ENCODE data around the gene ANAPC7. TPM values are rescaled to one million over a fixed set of nuclear protein-coding genes. Genes with fewer than 3 reads are reported as not detected.
A peak's percentile ranks its signal among the peaks of the same experiment; 100 is the strongest.

ANAPC7 gene
- total RNA-seq, 2 donors from 2014 or later = 41.7 to 78.3 TPM

GRCh38 chr12:110335481-110336045 is 67.9 kb downstream of the ANAPC7 start:
- H3K27me3 Mint-ChIP-seq = no peaks in the 10 kb centered on the region
- no peak overlapping the region for H3K27ac Mint-ChIP-seq
- H3K4me1 Mint-ChIP-seq = no peaks in the 10 kb centered on the region
- peaks cover 100% of the 10 kb centered on the region for H3K36me3 Mint-ChIP-seq (ENCODE audit: low read depth)
- no peak for ATAC-seq (replicated peaks)
- H3K9me3 Mint-ChIP-seq = no peaks in the 10 kb centered on the region
- no peak overlapping the region for H3K4me3 Mint-ChIP-seq

DNA sequence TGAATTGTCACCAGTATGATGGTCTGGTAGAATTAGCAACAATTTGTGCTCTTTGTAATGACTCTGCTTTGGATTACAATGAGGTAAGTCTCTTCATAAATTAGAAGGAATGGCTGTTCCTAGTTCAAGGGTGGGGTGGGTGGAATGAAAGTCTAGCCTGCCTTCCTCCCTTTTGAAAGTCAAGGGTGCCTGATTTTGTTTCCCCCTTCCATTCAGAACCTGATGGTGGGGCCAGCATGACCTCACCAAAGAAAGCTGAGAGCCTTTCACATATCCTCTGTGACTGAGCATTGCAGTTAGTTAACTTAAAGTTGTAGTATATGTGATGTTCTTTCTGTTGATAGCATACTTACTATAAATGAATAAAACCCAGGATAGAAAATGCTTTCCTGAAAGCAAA is 70.3 kb downstream of the ANAPC7 start:
- ATAC-seq (replicated peaks) = no peak
- no peaks in the 10 kb centered on the region for H3K27me3 Mint-ChIP-seq
- peaks cover 100% of the 10 kb centered on the region for H3K36me3 Mint-ChIP-seq (ENCODE audit: low read depth)
- H3K27ac Mint-ChIP-seq = no peak overlapping the region
- no peaks in the 10 kb centered on the region for H3K9me3 Mint-ChIP-seq
- H3K4me3 Mint-ChIP-seq = no peak overlapping the region
- peaks cover 3% of the 10 kb centered on the region for H3K4me1 Mint-ChIP-seq

GRCh38 chr12:110330544-110330943 is 73.0 kb downstream of the ANAPC7 start:
- Mint-ChIP-seq H3K4me3 (no peak overlapping the region), H3K9me3 (no peaks in the 10 kb centered on the region), H3K36me3 (ENCODE audit: low read depth) (peaks cover 100% of the 10 kb centered on the region), H3K27ac (peak overlapping the region; percentile 14), H3K27me3 (no peaks in the 10 kb centered on the region), H3K4me1 (peaks cover 10% of the 10 kb centered on the region)
- no peak for ATAC-seq (replicated peaks)

DNA sequence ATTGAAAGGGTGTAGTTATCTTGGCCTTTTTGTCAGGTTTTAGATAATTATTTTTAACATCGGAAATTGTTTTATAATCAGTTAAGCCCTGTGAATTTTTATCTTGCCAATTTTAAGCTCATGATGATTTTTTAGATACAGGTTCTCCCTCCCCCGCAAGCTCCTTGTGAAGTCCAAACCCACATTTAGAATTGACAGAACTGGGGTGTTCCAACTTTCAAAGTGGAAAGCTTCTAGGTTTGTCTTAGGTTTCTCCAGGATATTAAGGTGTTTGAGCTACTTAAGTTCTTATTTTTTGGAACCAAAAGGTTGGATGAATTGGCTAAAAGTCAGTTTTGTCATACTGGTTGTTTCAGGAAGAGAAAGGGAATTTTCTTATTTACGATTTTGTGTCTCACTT is 73.4 kb downstream of the ANAPC7 start:
- H3K4me1 Mint-ChIP-seq = peaks cover 10% of the 10 kb centered on the region
- H3K27ac Mint-ChIP-seq = peak overlapping the region; percentile 14
- H3K4me3 Mint-ChIP-seq = no peak overlapping the region
- no peaks in the 10 kb centered on the region for H3K27me3 Mint-ChIP-seq
- H3K36me3 Mint-ChIP-seq (ENCODE audit: low read depth) = peaks cover 100% of the 10 kb centered on the region
- H3K9me3 Mint-ChIP-seq = no peaks in the 10 kb centered on the region
- no peak for ATAC-seq (replicated peaks)

DNA sequence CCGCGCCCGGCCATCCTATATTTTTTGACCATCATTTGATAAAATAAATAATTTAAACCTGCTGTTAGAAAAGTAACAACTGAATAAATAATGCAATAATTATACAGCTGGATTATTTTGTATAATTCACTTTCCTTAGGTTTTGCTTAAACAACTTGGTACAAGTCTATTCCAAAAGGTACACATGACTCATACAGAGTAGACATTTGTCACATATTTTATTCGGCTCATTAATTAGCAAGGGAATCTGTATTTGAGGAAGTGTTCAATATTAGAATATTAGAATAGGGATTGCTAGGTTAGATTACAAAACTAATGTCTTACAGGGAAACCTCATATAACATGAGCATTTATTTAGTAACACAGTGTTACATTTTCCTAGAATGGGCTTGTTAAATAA is 73.8 kb downstream of the ANAPC7 start:
- Mint-ChIP-seq H3K9me3 (no peaks in the 10 kb centered on the region), H3K4me3 (no peak overlapping the region), H3K36me3 (ENCODE audit: low read depth) (peaks cover 100% of the 10 kb centered on the region), H3K27ac (no peak overlapping the region), H3K4me1 (peaks cover 10% of the 10 kb centered on the region), H3K27me3 (no peaks in the 10 kb centered on the region)
- ATAC-seq (replicated peaks) = no peak

Other genes starting within 250 kb of the ANAPC7 start
- gene ATP2A2, start 122.5 kb downstream of the ANAPC7 start, total RNA-seq = 100 to 1,000 TPM; 135 to 261 TPM
- 100 to 1,000 TPM; 259 to 325 TPM for gene ARPC3, start 46.6 kb upstream of the ANAPC7 start, total RNA-seq
- 10 to 100 TPM; 31.4 to 41.8 TPM for gene GPN3, start 64.5 kb upstream of the ANAPC7 start, total RNA-seq
- gene FAM216A, start 65.1 kb upstream of the ANAPC7 start, total RNA-seq = 10 to 100 TPM; 29.0 to 37.1 TPM
- gene VPS29, start 98.4 kb upstream of the ANAPC7 start, total RNA-seq = 100 to 1,000 TPM; 103 to 125 TPM
- 1 to 10 TPM; 1.5 to 2.5 TPM for gene RAD9B, start 98.6 kb upstream of the ANAPC7 start, total RNA-seq
- gene PPTC7, start 179.6 kb upstream of the ANAPC7 start, total RNA-seq = 10 to 100 TPM; 31.4 to 36.7 TPM
- gene TCTN1, start 210.4 kb upstream of the ANAPC7 start, total RNA-seq = 1 to 10 TPM; 3.5 to 6.4 TPM

Measured in activated T-helper 17 cell treated with anti-CD3 and anti-CD28 coated beads, Interleukin-2, amount 50 U/mL, for 72 hours (primary cell).